Sigmoid colon (tissue), 7 donors: ENCODE measurements around the gene ARHGEF35. TPM values are rescaled to one million over a fixed set of nuclear protein-coding genes. Genes with fewer than 3 reads are reported as not detected.
"Not testable (repeated sequence)": the region's sequence is repeated elsewhere in the genome, so short reads cannot be mapped to it uniquely, and the experiment has no call there.

ENCODE experiments used
- DNase-seq: peaks from one replicate; pipeline ENCODE4 v3.0.0-alpha.2; 2019
- H3K27ac ChIP-seq, 4 donors: fragments of 200-600 bp; sonication (generic); one replicate each; pipeline ENCODE4 v1.5.1; 2016 to 2019; ENCODE audit warnings: mild to moderate bottlenecking in 1 of 4
- H3K27me3 ChIP-seq, 3 donors: fragments of 200-600 bp; sonication (generic); one replicate each; pipeline ENCODE4 v1.5.1; 2019; ENCODE audit warnings: mild to moderate bottlenecking in 1 of 3
- H3K36me3 ChIP-seq, 4 donors: fragments of 200-600 bp; sonication (generic); one replicate each; pipeline ENCODE4 v1.5.1; 2016 to 2019
- H3K4me1 ChIP-seq, 4 donors: fragments of 200-600 bp; sonication (generic); one replicate each; pipeline ENCODE4 v1.5.1; 2017 to 2019
- H3K4me3 ChIP-seq, 4 donors: fragments of 200-600 bp; sonication (generic); one replicate each; pipeline ENCODE4 v1.5.1; 2017 to 2019; ENCODE audit warnings: mild to moderate bottlenecking in 2 of 4, moderate library complexity in 1 of 4
- H3K9me3 ChIP-seq, 4 donors: fragments of 200-600 bp in 3 of 4; sonication (generic) in 3 of 4; one replicate each; pipeline versions ENCODE4 v1.5.1 to v1.6.1; 2013 to 2019
- WGBS, 2 donors: extraction: QIAGEN DNeasy Blood & Tissue Kit; methylation state at CpG; one replicate each; pipeline ENCODE4 v1.1.7; 2013; 5-methylcytosine and 5-hydroxymethylcytosine counted together
- intact Hi-C: fragments of 100-400 bp; cut with DNase I; formaldehyde crosslinking; loops from one replicate; pipeline ENCODE4 v1.15.1; 2023
- polyA plus RNA-seq, 3 donors: library from polyadenylated mRNA; stranded (reverse); fragments of 200-250 nt; gene quantifications; one replicate each; pipeline ENCODE4 v1.2.3, GENCODE V29; 2013
- total RNA-seq, 4 donors: library from RNA; depleted of rRNA; stranded (reverse); fragments of >200 nt; gene quantifications; one replicate each; pipeline ENCODE4 v1.1.0, GENCODE V29; 2016
- donor health status: healthy with polysubstance abuse.
- donor health status: Bipolar disorder and iron deficiency.
- donor health status: healthy.

The ARHGEF35 gene
- 1 to 10 TPM in 3 of 4 donors, under 1 TPM in 1; 0.54 to 2.9 (median 2.2) TPM for total RNA-seq
- 10 to 100 TPM; 34.7 to 60.6 (median 36.0) TPM for polyA plus RNA-seq

GRCh38 chr7:144195212-144195872 is at the start of gene ARHGEF35:
Gene ARHGEF35 (minus strand): TSS chr7:144195833. CDS start chr7:144188383, 7,450 bp downstream.
- H3K27ac ChIP-seq, H3K36me3 ChIP-seq, intact Hi-C loops, H3K9me3 ChIP-seq, H3K4me1 ChIP-seq, DNase-seq, H3K27me3 ChIP-seq: not testable (repeated sequence)
- WGBS, 2 donors: 0% methylated on average over 11 to 15 of the region's 51 CpGs
- peak within 1 kb of the TSS in 1 of 4 donors; percentile 30 for H3K4me3 ChIP-seq

DNA sequence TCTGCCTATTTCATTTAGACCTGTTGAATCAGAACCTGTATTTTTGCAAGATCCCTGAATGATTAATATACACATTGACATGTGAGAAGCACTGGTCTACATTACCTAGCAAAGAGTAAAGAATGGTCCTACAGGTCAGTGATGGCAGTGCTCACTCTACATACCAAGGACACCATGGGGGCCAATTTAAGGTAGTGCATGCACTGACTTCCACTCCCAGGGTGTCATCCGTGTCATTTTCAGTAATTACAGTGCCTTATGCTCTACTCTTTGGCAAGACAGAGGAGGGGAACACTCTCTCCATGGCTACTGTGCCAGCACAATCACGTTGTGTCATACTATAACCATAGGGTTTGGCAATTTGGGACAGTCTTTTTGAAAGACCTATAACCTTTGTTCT is 49.7 kb upstream of the ARHGEF35 start:
- H3K4me3 ChIP-seq, H3K27me3 ChIP-seq, H3K27ac ChIP-seq, H3K36me3 ChIP-seq, DNase-seq, intact Hi-C loops, H3K9me3 ChIP-seq, H3K4me1 ChIP-seq: not testable (repeated sequence)
- WGBS, 2 donors: no CpG with 5 or more reads among the region's 2 CpGs

DNA sequence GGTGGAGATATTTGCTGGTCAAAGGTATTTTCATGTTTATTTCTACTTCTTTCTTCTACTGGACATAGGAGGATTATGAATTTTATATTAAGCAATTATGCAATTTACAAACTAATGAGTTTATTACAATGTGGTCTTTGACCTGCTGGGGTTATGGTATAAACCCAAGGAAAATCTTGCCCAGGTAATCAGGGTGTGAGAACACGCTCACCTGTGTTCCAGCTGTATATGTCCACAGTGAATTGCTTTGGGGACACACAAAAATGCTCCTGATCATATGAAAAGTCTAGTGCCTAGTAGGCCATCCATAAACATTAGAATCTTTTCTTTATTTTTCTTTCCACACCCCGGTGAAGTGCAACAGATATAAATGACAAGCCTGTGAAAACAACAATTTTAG is 43.7 kb upstream of the ARHGEF35 start, which contains the start of gene OR2A42:
Gene OR2A42, minus strand, starts transcription at position 241 of the 400 bp plus-strand sequence. CDS start 6,762 bp downstream, outside the sequence.
- H3K27ac ChIP-seq, intact Hi-C loops, H3K4me3 ChIP-seq, H3K27me3 ChIP-seq, H3K4me1 ChIP-seq, H3K9me3 ChIP-seq, DNase-seq, H3K36me3 ChIP-seq: not testable (repeated sequence)
- WGBS, 2 donors: 88 to 97% methylated on average over 1 of the region's 2 CpGs

GRCh38 chr7:144238530-144239082 is 43.0 kb upstream of the ARHGEF35 start:
- DNase-seq, H3K4me3 ChIP-seq, H3K9me3 ChIP-seq, intact Hi-C loops, H3K4me1 ChIP-seq, H3K27me3 ChIP-seq, H3K27ac ChIP-seq, H3K36me3 ChIP-seq: not testable (repeated sequence)
- WGBS, 2 donors: 87 to 90% methylated on average over 2 of the region's 2 CpGs

DNA sequence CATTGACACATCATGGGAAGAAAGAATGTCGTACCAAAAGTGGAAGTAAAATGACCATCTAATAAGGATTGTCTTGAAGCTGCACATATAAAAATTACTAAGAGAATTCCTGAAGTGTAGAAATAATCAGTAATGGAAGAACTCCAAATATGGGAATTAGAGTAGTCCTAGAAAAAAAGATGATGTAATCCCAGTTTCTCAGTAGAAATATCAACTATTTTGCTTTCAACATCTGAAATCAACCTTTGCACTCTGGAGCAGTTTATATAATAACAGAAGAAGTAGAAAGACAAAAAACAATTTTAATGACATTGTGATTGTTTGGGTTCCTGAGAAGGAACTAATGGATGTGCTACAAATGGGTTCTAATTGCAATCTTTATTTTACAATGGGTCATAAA is 37.4 kb upstream of the ARHGEF35 start:
- intact Hi-C loops, H3K27me3 ChIP-seq, H3K4me3 ChIP-seq, H3K9me3 ChIP-seq, DNase-seq, H3K27ac ChIP-seq, H3K4me1 ChIP-seq, H3K36me3 ChIP-seq: not testable (repeated sequence)
- WGBS, 2 donors: 96 to 98% methylated on average over 1 of the region's 1 CpG

DNA sequence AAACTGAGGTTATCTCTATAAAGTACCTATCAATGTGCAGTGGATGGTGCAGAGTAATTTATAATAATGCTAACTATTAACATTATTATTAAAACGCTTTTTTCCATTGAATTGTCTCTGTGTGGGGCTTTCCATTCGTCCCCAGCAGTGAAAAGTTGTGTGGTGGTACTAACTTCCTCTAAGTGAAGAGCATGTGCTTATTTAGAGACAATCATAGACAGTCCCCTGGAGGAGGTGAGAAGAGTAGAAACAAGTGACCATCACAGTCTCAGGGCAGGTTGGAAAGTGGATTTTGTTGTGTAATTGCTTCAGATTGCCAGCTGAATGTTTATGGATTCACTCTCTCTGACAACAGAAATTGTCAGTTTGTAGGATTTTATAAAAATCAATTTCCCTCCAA is 35.4 kb upstream of the ARHGEF35 start:
- H3K27ac ChIP-seq, intact Hi-C loops, H3K4me1 ChIP-seq, DNase-seq, H3K27me3 ChIP-seq, H3K9me3 ChIP-seq, H3K36me3 ChIP-seq, H3K4me3 ChIP-seq: not testable (repeated sequence)
- WGBS, 2 donors: no CpG with 5 or more reads among the region's 2 CpGs

GRCh38 chr7:144228810-144229209 is 33.2 kb upstream of the ARHGEF35 start:
- H3K36me3 ChIP-seq, H3K27me3 ChIP-seq, intact Hi-C loops, H3K4me1 ChIP-seq, H3K9me3 ChIP-seq, H3K4me3 ChIP-seq, H3K27ac ChIP-seq, DNase-seq: not testable (repeated sequence)
- 84 to 97% methylated on average over 1 of the region's 3 CpGs for WGBS, 2 donors

- intact Hi-C loops, H3K27ac ChIP-seq, DNase-seq, H3K27me3 ChIP-seq, H3K36me3 ChIP-seq, H3K4me3 ChIP-seq, H3K9me3 ChIP-seq, H3K4me1 ChIP-seq: not testable (repeated sequence)
- 84 to 87% methylated on average over 3 of the region's 4 CpGs for WGBS, 2 donors
Measured at GRCh38 chr7:144226866-144227265, 31.2 kb upstream of the ARHGEF35 start.

DNA sequence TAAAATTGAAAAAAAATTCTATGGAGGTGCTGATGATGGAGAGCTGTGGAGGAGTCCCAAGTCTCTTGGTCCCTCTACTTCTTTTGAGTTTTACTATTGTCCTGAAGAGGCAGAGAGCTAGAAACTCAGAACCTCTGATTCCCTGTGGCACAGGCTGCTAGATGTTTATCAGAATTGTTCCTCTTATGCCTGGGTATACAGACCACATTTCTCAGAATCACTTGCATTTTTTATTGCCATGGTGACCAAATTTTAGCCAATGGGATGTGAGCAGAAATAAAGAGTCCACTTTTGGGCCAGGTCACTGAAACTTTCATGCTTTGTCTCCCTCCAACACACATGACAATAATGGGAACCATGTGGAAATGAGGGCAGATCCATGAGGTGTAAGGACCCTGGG is 28.0 kb upstream of the ARHGEF35 start:
- H3K36me3 ChIP-seq, H3K4me3 ChIP-seq, DNase-seq, H3K4me1 ChIP-seq, H3K27me3 ChIP-seq, H3K27ac ChIP-seq, H3K9me3 ChIP-seq, intact Hi-C loops: not testable (repeated sequence)

GRCh38 chr7:144220531-144220930 is 24.9 kb upstream of the ARHGEF35 start:
- H3K27ac ChIP-seq, H3K4me1 ChIP-seq, H3K27me3 ChIP-seq, intact Hi-C loops, H3K9me3 ChIP-seq, DNase-seq, H3K4me3 ChIP-seq, H3K36me3 ChIP-seq: not testable (repeated sequence)

GRCh38 chr7:144219149-144219548 is 23.5 kb upstream of the ARHGEF35 start:
- H3K27ac ChIP-seq, H3K9me3 ChIP-seq, H3K36me3 ChIP-seq, H3K27me3 ChIP-seq, DNase-seq, intact Hi-C loops, H3K4me3 ChIP-seq, H3K4me1 ChIP-seq: not testable (repeated sequence)
- no CpG with 5 or more reads among the region's 4 CpGs for WGBS, 2 donors

- H3K27ac ChIP-seq, H3K4me1 ChIP-seq, H3K36me3 ChIP-seq, DNase-seq, intact Hi-C loops, H3K9me3 ChIP-seq, H3K27me3 ChIP-seq, H3K4me3 ChIP-seq: not testable (repeated sequence)
- 94 to 95% methylated on average over 1 of the region's 1 CpG for WGBS, 2 donors
Measured at GRCh38 chr7:144218581-144218980, 22.9 kb upstream of the ARHGEF35 start.

GRCh38 chr7:144217200-144217599 is 21.6 kb upstream of the ARHGEF35 start:
- not testable (repeated sequence) for DNase-seq

More at GRCh38 chr7:144217200-144217599, 21.6 kb upstream of the ARHGEF35 start:
- intact Hi-C loops, H3K4me3 ChIP-seq, H3K36me3 ChIP-seq, H3K9me3 ChIP-seq, H3K27ac ChIP-seq, H3K4me1 ChIP-seq, H3K27me3 ChIP-seq: not testable (repeated sequence)
